Esophagus muscularis mucosa (tissue), 4 donors: Measurements from ENCODE around the gene CDH4. TPM values are rescaled to one million over a fixed set of nuclear protein-coding genes. Genes with fewer than 3 reads are reported as not detected.

Experiments used
- DNase-seq: peaks from one replicate; pipeline ENCODE4 v3.0.0-alpha.2; 2017; ENCODE audit errors: extremely low spot score
- H3K27ac ChIP-seq, 4 donors: fragments of 200-600 bp; sonication (generic); replicated peaks in 1 of 4; 1 replicate in 3 of 4; 2 replicates in 1 of 4; pipeline ENCODE4 v1.5.1; 2016 to 2019; ENCODE audit warnings: mild to moderate bottlenecking in 1 of 4
- H3K27me3 ChIP-seq, 4 donors: fragments of 200-600 bp; sonication (generic); one replicate each; pipeline versions ENCODE4 v1.5.1 to v1.6.0; 2016 to 2019
- H3K36me3 ChIP-seq, 4 donors: fragments of 200-600 bp; sonication (generic); one replicate each; pipeline ENCODE4 v1.5.1; 2016 to 2019
- H3K4me1 ChIP-seq, 4 donors: fragments of 200-600 bp; sonication (generic); one replicate each; pipeline ENCODE4 v1.5.1; 2016 to 2019
- H3K4me3 ChIP-seq, 4 donors: fragments of 200-600 bp; sonication (generic); 1 replicate in 2 of 4; 2 replicates in 2 of 4; pipeline ENCODE4 v1.5.1; 2016 to 2019; ENCODE audit warnings: mild to moderate bottlenecking in 4 of 4, moderate library complexity in 1 of 4
- H3K9me3 ChIP-seq, 4 donors: fragments of 200-600 bp; sonication (generic); 1 replicate in 3 of 4; 2 replicates in 1 of 4; pipeline ENCODE4 v1.5.1; 2016 to 2019
- EP300 ChIP-seq: sonication (generic); formaldehyde crosslinking; IDR thresholded peaks from one replicate; pipeline ENCODE4 v1.6.1; 2017; ENCODE audit warnings: antibody characterized with exemption
- POLR2A ChIP-seq: fragments of 450-650 bp; IDR thresholded peaks from one replicate; pipeline ENCODE4 v1.6.1; 2017; ENCODE audit warnings: antibody characterized with exemption, moderate library complexity, mild to moderate bottlenecking, low read depth
- POLR2AphosphoS5 ChIP-seq, 2 donors: sonication (generic); formaldehyde crosslinking; IDR thresholded peaks; one replicate each; pipeline ENCODE4 v1.6.1; 2017; ENCODE audit warnings: antibody characterized with exemption in 2 of 2
- WGBS: methylation state at CpG from one replicate; pipeline ENCODE4 v1.1.5; 2018; 5-methylcytosine and 5-hydroxymethylcytosine counted together
- intact Hi-C: fragments of 100-400 bp; cut with DNase I; formaldehyde crosslinking; loops from one replicate; pipeline ENCODE4 v1.15.1; 2023
- total RNA-seq, 4 donors: library from RNA; depleted of rRNA; stranded (reverse); fragments of >200 nt; gene quantifications; one replicate each; pipeline versions ENCODE4 v1.1.0 to v1.2.1, GENCODE V29; 2016
- TF ChIP-seq, protein P1 (sequence below), 3 experiments: fragments of 200-600 bp in 2 of 3; fragments of 450-650 bp in 1 of 3; sonication (generic) in 2 of 3; IDR thresholded peaks; one replicate each; pipeline ENCODE4 v1.5.1; 2017 to 2019; ENCODE audit warnings: antibody characterized with exemption in 3 of 3, mild to moderate bottlenecking in 2 of 3, moderate library complexity in 1 of 3

Gene CDH4
- total RNA-seq, 4 donors from 2014 or later, result 0.42 to 1.3 (median 0.48) TPM

GRCh38 chr20:61608275-61609085 lies 356.4 kb downstream of the CDH4 start:
- TF ChIP-seq POLR2A (no peak), EP300 (no peak)
- Histone ChIP-seq H3K36me3 (no peaks in the 10 kb centered on the region), H3K27ac (no peak overlapping the region), H3K9me3 (peaks cover 0 to 14% (median 7%) of the 10 kb centered on the region in 4 donors), H3K4me1 (no peaks in the 10 kb centered on the region), H3K27me3 (peaks cover 0 to 34% (median 0%) of the 10 kb centered on the region in 4 donors), H3K4me3 (no peak overlapping the region)
- 57% methylated on average over 20 of the region's 21 CpGs for WGBS
- intact Hi-C loops, result no loop called here
- DNase-seq, result no peak

GRCh38 chr20:61609461-61609860 lies 357.4 kb downstream of the CDH4 start:
- 61% methylated on average over 9 of the region's 9 CpGs for WGBS
- TF ChIP-seq EP300 (no peak), POLR2A (no peak), POLR2AphosphoS5 (IDR thresholded peaks at IDR 0.05) (no peak)
- TF ChIP-seq, protein P1, sequence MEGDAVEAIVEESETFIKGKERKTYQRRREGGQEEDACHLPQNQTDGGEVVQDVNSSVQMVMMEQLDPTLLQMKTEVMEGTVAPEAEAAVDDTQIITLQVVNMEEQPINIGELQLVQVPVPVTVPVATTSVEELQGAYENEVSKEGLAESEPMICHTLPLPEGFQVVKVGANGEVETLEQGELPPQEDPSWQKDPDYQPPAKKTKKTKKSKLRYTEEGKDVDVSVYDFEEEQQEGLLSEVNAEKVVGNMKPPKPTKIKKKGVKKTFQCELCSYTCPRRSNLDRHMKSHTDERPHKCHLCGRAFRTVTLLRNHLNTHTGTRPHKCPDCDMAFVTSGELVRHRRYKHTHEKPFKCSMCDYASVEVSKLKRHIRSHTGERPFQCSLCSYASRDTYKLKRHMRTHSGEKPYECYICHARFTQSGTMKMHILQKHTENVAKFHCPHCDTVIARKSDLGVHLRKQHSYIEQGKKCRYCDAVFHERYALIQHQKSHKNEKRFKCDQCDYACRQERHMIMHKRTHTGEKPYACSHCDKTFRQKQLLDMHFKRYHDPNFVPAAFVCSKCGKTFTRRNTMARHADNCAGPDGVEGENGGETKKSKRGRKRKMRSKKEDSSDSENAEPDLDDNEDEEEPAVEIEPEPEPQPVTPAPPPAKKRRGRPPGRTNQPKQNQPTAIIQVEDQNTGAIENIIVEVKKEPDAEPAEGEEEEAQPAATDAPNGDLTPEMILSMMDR (IDR thresholded peaks at IDR 0.05), result no peak
- no peak overlapping the region for H3K27ac ChIP-seq
- H3K9me3 ChIP-seq, result peaks cover 0 to 12% (median 4%) of the 10 kb centered on the region in 4 donors
- intact Hi-C loops, result no loop called here
- no peaks in the 10 kb centered on the region for H3K4me1 ChIP-seq
- peaks cover 0 to 30% (median 0%) of the 10 kb centered on the region in 4 donors for H3K27me3 ChIP-seq
- H3K4me3 ChIP-seq, result no peak overlapping the region
- no peaks in the 10 kb centered on the region for H3K36me3 ChIP-seq
- no peak for DNase-seq

DNA sequence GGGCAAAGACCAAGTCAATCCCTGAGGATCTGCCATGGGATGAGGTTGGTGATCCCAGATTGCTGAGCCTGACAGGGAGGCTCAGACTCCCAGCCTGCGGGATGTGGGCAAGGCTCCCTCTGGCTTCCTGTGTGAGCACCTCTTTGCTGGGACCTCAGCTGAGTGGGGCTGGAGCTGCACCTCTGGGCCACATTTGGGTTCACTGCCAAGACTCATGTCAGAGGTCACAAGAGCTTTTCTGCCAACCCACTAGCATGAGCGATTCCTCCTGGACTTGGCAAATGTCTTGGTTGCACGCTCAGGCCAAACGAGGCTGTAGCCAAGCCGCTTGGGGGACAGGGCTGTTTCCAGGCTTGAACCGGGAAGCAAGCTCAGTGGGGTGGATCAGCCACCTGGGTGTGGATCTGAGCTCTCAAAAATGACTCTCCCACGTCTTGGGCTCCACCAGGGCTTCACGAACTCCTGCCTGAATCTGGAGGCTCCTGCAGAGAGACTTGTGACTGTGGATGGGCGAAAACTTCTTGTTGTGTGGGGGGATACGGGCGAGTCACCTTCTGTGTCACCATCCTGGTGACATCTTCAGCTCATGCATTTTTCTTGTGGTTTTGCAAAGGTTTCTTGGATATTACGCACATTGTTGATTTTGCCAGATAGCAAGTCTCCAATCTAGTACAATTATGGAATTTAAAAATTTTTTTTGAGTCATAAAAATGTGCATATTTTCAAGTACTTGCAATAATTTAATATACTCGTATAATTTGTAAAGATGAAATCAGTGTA lies 359.5 kb downstream of the CDH4 start:
- intact Hi-C loops, result no loop called here
- TF ChIP-seq, protein P1 (IDR thresholded peaks at IDR 0.05), result no peak
- TF ChIP-seq EP300, result no peak
- no peak for DNase-seq
- Histone ChIP-seq H3K4me3 (no peak overlapping the region), H3K9me3 (peaks cover 0 to 12% (median 4%) of the 10 kb centered on the region in 4 donors), H3K4me1 (no peaks in the 10 kb centered on the region), H3K36me3 (no peaks in the 10 kb centered on the region), H3K27me3 (peaks cover 0 to 35% (median 0%) of the 10 kb centered on the region in 4 donors), H3K27ac (no peak overlapping the region)
- 71% methylated on average over 13 of the region's 13 CpGs for WGBS

- DNase-seq, result no peak
- intact Hi-C loops, result no loop called here
- H3K27me3 ChIP-seq, result peaks cover 0 to 57% (median 0%) of the 10 kb centered on the region in 4 donors
- H3K27ac ChIP-seq, result no peak overlapping the region
- WGBS, result 77% methylated on average over 13 of the region's 13 CpGs
- H3K4me3 ChIP-seq, result no peak overlapping the region
- TF ChIP-seq POLR2A, result no peak
- no peak for TF ChIP-seq POLR2AphosphoS5 (IDR thresholded peaks at IDR 0.05)
- TF ChIP-seq, protein P1 (IDR thresholded peaks at IDR 0.05), result no peak
- no peak for TF ChIP-seq EP300
- H3K9me3 ChIP-seq, result peaks cover 0 to 12% (median 4%) of the 10 kb centered on the region in 4 donors
- H3K4me1 ChIP-seq, result no peaks in the 10 kb centered on the region
- no peaks in the 10 kb centered on the region for H3K36me3 ChIP-seq
Observed at GRCh38 chr20:61613917-61614705, 362.1 kb downstream of the CDH4 start.

- intact Hi-C loops, result no loop called here
- TF ChIP-seq EP300 (no peak), POLR2A (no peak), POLR2AphosphoS5 (IDR thresholded peaks at IDR 0.05) (no peak)
- TF ChIP-seq, protein P1 (IDR thresholded peaks at IDR 0.05), result no peak
- no peaks in the 10 kb centered on the region for H3K4me1 ChIP-seq
- H3K36me3 ChIP-seq, result no peaks in the 10 kb centered on the region
- no peak overlapping the region for H3K27ac ChIP-seq
- H3K4me3 ChIP-seq, result no peak overlapping the region
- no peak for DNase-seq
- peaks cover 0 to 12% (median 4%) of the 10 kb centered on the region in 4 donors for H3K9me3 ChIP-seq
- 81% methylated on average over 2 of the region's 2 CpGs for WGBS
- H3K27me3 ChIP-seq, result peaks cover 0 to 62% (median 0%) of the 10 kb centered on the region in 4 donors
Observed at GRCh38 chr20:61614706-61615100, 362.6 kb downstream of the CDH4 start.
